Activated CD4-positive, CD25-positive, alpha-beta regulatory T cell treated with anti-CD3 and anti-CD28 coated beads, Interleukin-2, amount 50 U/mL, for 16 hours (primary cell): ENCODE measurements around the gene POM121C.
"Not testable (repeated sequence)": the region's sequence is repeated elsewhere in the genome, so short reads cannot be mapped to it uniquely, and the experiment has no call there.

Source experiments
- DNase-seq: peaks from one replicate; pipeline ENCODE4 v3.0.0-alpha.2; 2020; ENCODE audit warnings: low read depth, low spot score

POM121C gene

GRCh38 chr7:75395329-75395728, 90.8 kb downstream of the POM121C start, which contains the start of gene TRIM73:
TRIM73 (plus strand) TSS chr7:75395629; CDS start chr7:75398934, 3,305 bp downstream.
- DNase-seq, result not testable (repeated sequence)

GRCh38 chr7:75393194-75393593, 92.9 kb downstream of the POM121C start:
- DNase-seq, result not testable (repeated sequence)

- not testable (repeated sequence) for DNase-seq
Measured at GRCh38 chr7:75374519-75375317, 111.4 kb downstream of the POM121C start.

- not testable (repeated sequence) for DNase-seq
Measured at GRCh38 chr7:75374144-75374518, 112.0 kb downstream of the POM121C start.

GRCh38 chr7:75367313-75367712, 118.8 kb downstream of the POM121C start:
- DNase-seq, result not testable (repeated sequence)
